Transverse colon (tissue), 4 donors: ENCODE measurements around the gene QKI. TPM values are rescaled to one million over a fixed set of nuclear protein-coding genes. Genes with fewer than 3 reads are reported as not detected.

Experiments
- DNase-seq: peaks from one replicate; pipeline ENCODE4 v3.0.0-alpha.2; 2019
- H3K27ac ChIP-seq, 4 donors: fragments of 200-600 bp; sonication (generic); 2 replicates each; pipeline ENCODE4 v1.5.1; 2016 to 2018; ENCODE audit warnings: inconsistent platforms in 4 of 4
- H3K27me3 ChIP-seq: fragments of 200-600 bp; sonication (generic); 2 replicates; pipeline ENCODE4 v1.5.1; 2017; ENCODE audit warnings: inconsistent platforms
- H3K36me3 ChIP-seq, 4 donors: fragments of 200-600 bp; sonication (generic); 2 replicates each; pipeline ENCODE4 v1.5.1; 2017 to 2019; ENCODE audit warnings: inconsistent platforms in 4 of 4
- H3K4me1 ChIP-seq, 4 donors: fragments of 200-600 bp; sonication (generic); 2 replicates each; pipeline ENCODE4 v1.5.1; 2017 to 2020; ENCODE audit warnings: inconsistent platforms in 4 of 4
- H3K4me3 ChIP-seq, 4 donors: fragments of 200-600 bp; sonication (generic); 1 replicate in 1 of 4; 2 replicates in 3 of 4; pipeline versions ENCODE4 v1.5.1 to v1.6.1; 2017 to 2019; ENCODE audit warnings: inconsistent platforms in 4 of 4
- H3K9me3 ChIP-seq, 2 donors: fragments of 200-600 bp; sonication (generic); 2 replicates each; pipeline ENCODE4 v1.5.1; 2017 to 2019; ENCODE audit warnings: inconsistent platforms in 2 of 2
- EP300 ChIP-seq: sonication (generic); formaldehyde crosslinking; IDR thresholded peaks from one replicate; pipeline ENCODE4 v1.6.1; 2017; ENCODE audit warnings: antibody characterized with exemption, low read depth
- POLR2A ChIP-seq: fragments of 450-650 bp; IDR thresholded peaks from one replicate; pipeline ENCODE4 v1.6.1; 2016; ENCODE audit warnings: antibody characterized with exemption, mild to moderate bottlenecking, moderate library complexity
- POLR2AphosphoS5 ChIP-seq, 3 donors: sonication (generic); formaldehyde crosslinking; IDR thresholded peaks; one replicate each; pipeline ENCODE4 v1.6.1; 2016; ENCODE audit warnings: antibody characterized with exemption in 3 of 3
- WGBS, 2 donors: methylation state at CpG; one replicate each; pipeline ENCODE4 v1.1.5; 2018; ENCODE audit warnings: low coverage in 1 of 2; 5-methylcytosine and 5-hydroxymethylcytosine counted together
- in situ Hi-C, 4 donors: fragments of 200-750 bp; cut with MboI; loops; one replicate each; pipeline versions ENCODE4 v1.15.0 to v1.15.1; 2017; ENCODE audit warnings: low sequenced_read_pairs in 3 of 4, low pct_ligation_motif_present in 1 of 4, low pct_unique_long_range_greater_than_20kb in 1 of 4
- intact Hi-C: fragments of 100-400 bp; cut with DNase I; formaldehyde crosslinking; loops from one replicate; pipeline ENCODE4 v1.15.1; 2023; ENCODE audit warnings: low total_unique reads
- total RNA-seq, 4 donors: library from RNA; depleted of rRNA; stranded (reverse); fragments of >200 nt; gene quantifications; one replicate each; pipeline ENCODE4 v1.1.0, GENCODE V29; 2016
- TF ChIP-seq, protein P1 (sequence below), 5 experiments: fragments of 200-600 bp in 3 of 5; fragments of 450-650 bp in 2 of 5; sonication (generic) in 3 of 5; IDR thresholded peaks; 1 replicate in 2 of 5; 2 replicates in 3 of 5; pipeline ENCODE4 v1.5.1; 2016 to 2017; ENCODE audit warnings: antibody characterized with exemption in 5 of 5, inconsistent platforms in 3 of 5, mild to moderate bottlenecking in 2 of 5, moderate library complexity in 1 of 5

Gene QKI
- total RNA-seq, 4 donors from 2014 or later: 8.4 to 41.8 (median 22.7) TPM

- Histone ChIP-seq H3K4me3 (no peak overlapping the region), H3K27me3 (no peaks in the 10 kb centered on the region), H3K4me1 (peaks cover 0 to 6% (median 0%) of the 10 kb centered on the region in 4 donors), H3K36me3 (no peaks in the 10 kb centered on the region), H3K9me3 (no peaks in the 10 kb centered on the region), H3K27ac (no peak overlapping the region)
- intact Hi-C loops: no loop called here
- 18 to 21% methylated on average over 2 of the region's 2 CpGs for WGBS, 2 donors
- no peak for DNase-seq
- in situ Hi-C loops: no loop called here
- TF ChIP-seq EP300 (no peak), POLR2AphosphoS5 (IDR thresholded peaks at IDR 0.05) (no peak), POLR2A (no peak)
- TF ChIP-seq, protein P1, sequence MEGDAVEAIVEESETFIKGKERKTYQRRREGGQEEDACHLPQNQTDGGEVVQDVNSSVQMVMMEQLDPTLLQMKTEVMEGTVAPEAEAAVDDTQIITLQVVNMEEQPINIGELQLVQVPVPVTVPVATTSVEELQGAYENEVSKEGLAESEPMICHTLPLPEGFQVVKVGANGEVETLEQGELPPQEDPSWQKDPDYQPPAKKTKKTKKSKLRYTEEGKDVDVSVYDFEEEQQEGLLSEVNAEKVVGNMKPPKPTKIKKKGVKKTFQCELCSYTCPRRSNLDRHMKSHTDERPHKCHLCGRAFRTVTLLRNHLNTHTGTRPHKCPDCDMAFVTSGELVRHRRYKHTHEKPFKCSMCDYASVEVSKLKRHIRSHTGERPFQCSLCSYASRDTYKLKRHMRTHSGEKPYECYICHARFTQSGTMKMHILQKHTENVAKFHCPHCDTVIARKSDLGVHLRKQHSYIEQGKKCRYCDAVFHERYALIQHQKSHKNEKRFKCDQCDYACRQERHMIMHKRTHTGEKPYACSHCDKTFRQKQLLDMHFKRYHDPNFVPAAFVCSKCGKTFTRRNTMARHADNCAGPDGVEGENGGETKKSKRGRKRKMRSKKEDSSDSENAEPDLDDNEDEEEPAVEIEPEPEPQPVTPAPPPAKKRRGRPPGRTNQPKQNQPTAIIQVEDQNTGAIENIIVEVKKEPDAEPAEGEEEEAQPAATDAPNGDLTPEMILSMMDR (IDR thresholded peaks at IDR 0.05): no peak
Measured at GRCh38 chr6:163392533-163392932, 22.0 kb upstream of the QKI start.

GRCh38 chr6:163393923-163394322 is 20.6 kb upstream of the QKI start:
- in situ Hi-C loops: no loop called here
- no peak for DNase-seq
- Histone ChIP-seq H3K36me3 (no peaks in the 10 kb centered on the region), H3K27me3 (no peaks in the 10 kb centered on the region), H3K4me1 (peaks cover 0 to 6% (median 0%) of the 10 kb centered on the region in 4 donors), H3K4me3 (no peak overlapping the region), H3K27ac (no peak overlapping the region), H3K9me3 (no peaks in the 10 kb centered on the region)
- intact Hi-C loops: no loop called here
- TF ChIP-seq, protein P1 (IDR thresholded peaks at IDR 0.05): no peak
- no peak for TF ChIP-seq POLR2AphosphoS5 (IDR thresholded peaks at IDR 0.05)
- no peak for TF ChIP-seq EP300
- TF ChIP-seq POLR2A: no peak
- WGBS, 2 donors: 48 to 82% methylated on average over 4 to 5 of the region's 5 CpGs

- no peak for DNase-seq
- TF ChIP-seq EP300 (no peak), POLR2A (no peak), POLR2AphosphoS5 (IDR thresholded peaks at IDR 0.05) (no peak)
- TF ChIP-seq, protein P1 (IDR thresholded peaks at IDR 0.05): no peak
- no peak overlapping the region for H3K27ac ChIP-seq
- peaks cover 0 to 6% (median 0%) of the 10 kb centered on the region in 4 donors for H3K4me1 ChIP-seq
- 76 to 89% methylated on average over 3 to 4 of the region's 4 CpGs for WGBS, 2 donors
- intact Hi-C loops (no loop called here), in situ Hi-C loops (no loop called here)
- H3K9me3 ChIP-seq: no peaks in the 10 kb centered on the region
- no peaks in the 10 kb centered on the region for H3K36me3 ChIP-seq
- no peak overlapping the region for H3K4me3 ChIP-seq
- H3K27me3 ChIP-seq: no peaks in the 10 kb centered on the region
Measured at GRCh38 chr6:163394659-163395058, 19.9 kb upstream of the QKI start.

DNA sequence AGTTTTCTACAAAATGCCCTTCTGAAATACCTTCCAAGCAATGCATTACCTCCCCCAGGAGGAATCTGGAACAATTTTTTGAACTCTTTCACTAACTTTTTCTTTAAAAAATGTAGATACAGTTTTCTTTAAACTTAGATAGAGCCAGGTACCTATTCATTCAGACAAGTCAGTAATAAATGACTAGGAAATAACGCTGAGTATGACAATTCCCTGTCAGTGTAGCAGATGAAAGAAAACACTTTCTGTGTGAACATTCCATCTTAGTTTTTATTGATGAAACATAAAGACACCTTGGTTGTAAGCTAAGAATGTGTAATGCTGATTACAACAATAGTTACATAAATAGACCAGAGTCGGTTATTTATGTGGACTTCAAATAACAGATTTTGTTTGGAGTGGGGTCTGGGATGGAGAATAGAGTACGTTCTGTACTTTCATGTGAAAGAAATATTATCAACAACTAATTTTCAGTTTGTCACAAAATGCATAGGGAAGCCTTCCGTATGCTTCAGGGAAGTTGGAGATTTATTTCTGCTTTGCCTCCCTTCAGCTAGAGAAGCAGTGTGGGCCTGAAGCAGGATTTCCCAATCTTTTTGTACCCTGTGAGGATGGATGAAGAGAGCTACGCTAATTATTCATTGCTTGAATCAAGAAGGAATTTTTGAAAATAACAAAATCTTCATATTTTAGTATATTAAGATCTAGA is 19.2 kb upstream of the QKI start:
- DNase-seq: no peak
- intact Hi-C loops: no loop called here
- no peak overlapping the region for H3K27ac ChIP-seq
- in situ Hi-C loops: no loop called here
- H3K4me3 ChIP-seq: no peak overlapping the region
- TF ChIP-seq, protein P1 (IDR thresholded peaks at IDR 0.05): no peak
- TF ChIP-seq POLR2AphosphoS5 (IDR thresholded peaks at IDR 0.05) (no peak), EP300 (no peak), POLR2A (no peak)
- no peaks in the 10 kb centered on the region for H3K9me3 ChIP-seq
- H3K4me1 ChIP-seq: peaks cover 0 to 6% (median 0%) of the 10 kb centered on the region in 4 donors
- no peaks in the 10 kb centered on the region for H3K36me3 ChIP-seq
- WGBS, 2 donors: 74 to 89% methylated on average over 5 of the region's 5 CpGs
- H3K27me3 ChIP-seq: no peaks in the 10 kb centered on the region
